Measurements from ENCODE around the gene SGMS1.

GRCh38 chr10:50316174-50316573 is 307.6 kb downstream of the SGMS1 start:
- TF ChIP-seq CTCF (IDR thresholded peaks at IDR 0.05) (no peak), POLR2A (IDR thresholded peaks at IDR 0.05) (no peak)
